Prostate gland (tissue), 2 donors: ENCODE results near the gene TTC31. TPM values are rescaled to one million over a fixed set of nuclear protein-coding genes. Genes with fewer than 3 reads are reported as not detected.

Source experiments
- DNase-seq: peaks from one replicate; pipeline ENCODE4 v3.0.0-alpha.2; 2019; ENCODE audit warnings: low spot score
- H3K27ac ChIP-seq, 2 donors: fragments of 200-600 bp; sonication (generic); 2 replicates each; pipeline ENCODE4 v1.5.1; 2017 to 2019
- H3K27me3 ChIP-seq: fragments of 200-600 bp; sonication (generic); replicated peaks from 2 replicates; pipeline ENCODE4 v1.5.1; 2019; ENCODE audit not compliant: insufficient read depth
- H3K36me3 ChIP-seq, 2 donors: fragments of 200-600 bp; sonication (generic); 1 replicate in 1 of 2; 2 replicates in 1 of 2; pipeline versions ENCODE4 v1.5.1 to v1.8.1; 2017 to 2019
- H3K4me1 ChIP-seq: fragments of 200-600 bp; sonication (generic); replicated peaks from 2 replicates; pipeline ENCODE4 v1.5.1; 2019
- H3K4me3 ChIP-seq, 2 donors: fragments of 200-600 bp; sonication (generic); 2 replicates each; pipeline ENCODE4 v1.5.1; 2017 to 2019
- H3K9me3 ChIP-seq: fragments of 200-600 bp; sonication (generic); 2 replicates; pipeline ENCODE4 v1.5.1; 2017
- CTCF ChIP-seq, 4 experiments: fragments of 200-600 bp in 2 of 4; fragments of 450-650 bp in 2 of 4; sonication (generic) in 2 of 4; IDR thresholded peaks; 1 replicate in 3 of 4; 2 replicates in 1 of 4; pipeline ENCODE4 v1.5.1; 2016 to 2019; ENCODE audit warnings: antibody characterized with exemption in 4 of 4, mild to moderate bottlenecking in 2 of 4, moderate library complexity in 2 of 4
- POLR2A ChIP-seq: fragments of 450-650 bp; IDR thresholded peaks from one replicate; pipeline ENCODE4 v1.6.1; 2016; ENCODE audit warnings: antibody characterized with exemption, mild to moderate bottlenecking
- POLR2AphosphoS5 ChIP-seq: sonication (generic); formaldehyde crosslinking; IDR thresholded peaks from one replicate; pipeline ENCODE4 v1.6.1; 2017; ENCODE audit warnings: antibody characterized with exemption
- WGBS: methylation state at CpG from one replicate; pipeline ENCODE4 v1.1.5; 2018; 5-methylcytosine and 5-hydroxymethylcytosine counted together
- intact Hi-C: fragments of 100-400 bp; cut with DNase I; formaldehyde crosslinking; loops from one replicate; pipeline ENCODE4 v1.14.2; 2022
- total RNA-seq, 2 donors: library from RNA; depleted of rRNA; stranded (reverse); fragments of >200 nt; gene quantifications; one replicate each; pipeline ENCODE4 v1.1.0, GENCODE V29; 2016

The TTC31 gene
- total RNA-seq, 2 donors from 2014 or later, result 24.0 to 27.6 TPM

GRCh38 chr2:74495440-74495839 is 12.6 kb downstream of the TTC31 start:
- Histone ChIP-seq H3K9me3 (no peaks in the 10 kb centered on the region), H3K27ac (no peak overlapping the region), H3K4me3 (no peak overlapping the region), H3K4me1 (no peaks in the 10 kb centered on the region), H3K36me3 (peaks cover 17 to 24% of the 10 kb centered on the region in 2 donors), H3K27me3 (peaks cover 16% of the 10 kb centered on the region)
- TF ChIP-seq CTCF (IDR thresholded peaks at IDR 0.05) (no peak), POLR2AphosphoS5 (no peak), POLR2A (no peak)
- intact Hi-C loops, result no loop called here
- 100% methylated on average over 1 of the region's 1 CpG for WGBS
- DNase-seq, result no peak

GRCh38 chr2:74496997-74497776 is 14.3 kb downstream of the TTC31 start:
- 58% methylated on average over 19 of the region's 19 CpGs for WGBS
- no peaks in the 10 kb centered on the region for H3K9me3 ChIP-seq
- TF ChIP-seq CTCF (IDR thresholded peaks at IDR 0.05), result no peak
- TF ChIP-seq POLR2AphosphoS5, result no peak
- no peak for TF ChIP-seq POLR2A
- DNase-seq, result no peak
- H3K36me3 ChIP-seq, result peaks cover 8 to 9% of the 10 kb centered on the region in 2 donors
- H3K4me3 ChIP-seq, result no peak overlapping the region
- no peaks in the 10 kb centered on the region for H3K4me1 ChIP-seq
- intact Hi-C loops, result no loop called here
- no peak overlapping the region for H3K27ac ChIP-seq
- peaks cover 16% of the 10 kb centered on the region for H3K27me3 ChIP-seq

- H3K9me3 ChIP-seq, result no peaks in the 10 kb centered on the region
- H3K27ac ChIP-seq, result no peak overlapping the region
- H3K4me3 ChIP-seq, result peak overlapping the region; percentile 3 to 16
- peaks cover 3 to 5% of the 10 kb centered on the region in 2 donors for H3K36me3 ChIP-seq
- DNase-seq, result no peak
- 4% methylated on average over 53 of the region's 61 CpGs for WGBS
- TF ChIP-seq POLR2A (no peak), POLR2AphosphoS5 (no peak), CTCF (IDR thresholded peaks at IDR 0.05) (no peak)
- H3K27me3 ChIP-seq, result peaks cover 18% of the 10 kb centered on the region
- no peaks in the 10 kb centered on the region for H3K4me1 ChIP-seq
- intact Hi-C loops, result no loop called here
Observed at GRCh38 chr2:74497777-74498499, 15.1 kb downstream of the TTC31 start.

GRCh38 chr2:74498500-74499266 is 15.8 kb downstream of the TTC31 start:
- H3K36me3 ChIP-seq, result no peaks in the 10 kb centered on the region
- H3K27me3 ChIP-seq, result peaks cover 20% of the 10 kb centered on the region
- no peaks in the 10 kb centered on the region for H3K4me1 ChIP-seq
- H3K4me3 ChIP-seq, result peak overlapping the region in 1 of 2 donors; percentile 16
- DNase-seq, result no peak
- no peak overlapping the region for H3K27ac ChIP-seq
- TF ChIP-seq POLR2A (no peak), CTCF (IDR thresholded peaks at IDR 0.05) (no peak), POLR2AphosphoS5 (no peak)
- intact Hi-C loops, result no loop called here
- no peaks in the 10 kb centered on the region for H3K9me3 ChIP-seq
- 4% methylated on average over 41 of the region's 41 CpGs for WGBS
